ENCODE measurements around the gene DLG2.

DNA sequence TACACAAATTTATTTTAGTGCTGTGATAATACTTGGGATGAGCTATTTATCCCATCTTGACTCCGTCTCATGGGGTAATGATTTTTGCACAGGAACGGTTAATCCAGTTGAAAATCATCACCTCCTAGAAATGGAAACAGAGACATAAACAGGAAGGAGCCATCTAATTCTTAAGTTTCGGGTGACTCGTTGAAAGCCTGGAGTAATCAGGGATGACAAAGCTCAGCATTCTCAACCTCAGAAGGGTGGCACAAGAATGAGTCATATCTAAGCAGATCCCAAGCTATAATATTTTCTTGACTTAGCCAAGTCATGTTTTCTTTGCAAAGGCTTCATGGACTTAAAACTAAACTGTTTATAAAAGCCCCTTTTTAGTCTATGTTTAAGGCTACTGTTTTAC lies 2060.2 kb downstream of the DLG2 start:
- TF ChIP-seq, protein P1, sequence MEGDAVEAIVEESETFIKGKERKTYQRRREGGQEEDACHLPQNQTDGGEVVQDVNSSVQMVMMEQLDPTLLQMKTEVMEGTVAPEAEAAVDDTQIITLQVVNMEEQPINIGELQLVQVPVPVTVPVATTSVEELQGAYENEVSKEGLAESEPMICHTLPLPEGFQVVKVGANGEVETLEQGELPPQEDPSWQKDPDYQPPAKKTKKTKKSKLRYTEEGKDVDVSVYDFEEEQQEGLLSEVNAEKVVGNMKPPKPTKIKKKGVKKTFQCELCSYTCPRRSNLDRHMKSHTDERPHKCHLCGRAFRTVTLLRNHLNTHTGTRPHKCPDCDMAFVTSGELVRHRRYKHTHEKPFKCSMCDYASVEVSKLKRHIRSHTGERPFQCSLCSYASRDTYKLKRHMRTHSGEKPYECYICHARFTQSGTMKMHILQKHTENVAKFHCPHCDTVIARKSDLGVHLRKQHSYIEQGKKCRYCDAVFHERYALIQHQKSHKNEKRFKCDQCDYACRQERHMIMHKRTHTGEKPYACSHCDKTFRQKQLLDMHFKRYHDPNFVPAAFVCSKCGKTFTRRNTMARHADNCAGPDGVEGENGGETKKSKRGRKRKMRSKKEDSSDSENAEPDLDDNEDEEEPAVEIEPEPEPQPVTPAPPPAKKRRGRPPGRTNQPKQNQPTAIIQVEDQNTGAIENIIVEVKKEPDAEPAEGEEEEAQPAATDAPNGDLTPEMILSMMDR (IDR thresholded peaks at IDR 0.05): no peak
- no peak for TF ChIP-seq POLR2A (IDR thresholded peaks at IDR 0.05)
